H1 (cell line): ENCODE measurements around the gene LGR4. TPM values are rescaled to one million over a fixed set of nuclear protein-coding genes. Genes with fewer than 3 reads are reported as not detected.

Experiments
- CTCF ChIA-PET: fragments of 300-600 bp; sonication (Branson Sonifier 250); formaldehyde crosslinking; loops from one replicate; lab custom pipeline; 2021; ENCODE audit not compliant: partially characterized antibody; lab: Charles Lee
- POLR2A ChIA-PET: fragments of 300-600 bp; sonication (Branson Sonifier 250); formaldehyde crosslinking; loops from one replicate; lab custom pipeline; 2021; ENCODE audit warnings: inconsistent platforms; ENCODE audit not compliant: partially characterized antibody; lab: Charles Lee
- DNase-seq, 2 experiments: peaks; one replicate each; pipeline versions ENCODE4 v3.0.0 to v3.0.0-alpha.2; 2010 to 2022; ENCODE audit warnings: low spot score in 2 of 2, low read depth in 1 of 2, mixed read lengths in 1 of 2
- FAIRE-seq: peaks from 2 replicates; lab custom pipeline; 2011; peaks lifted over from hg19 to GRCh38; lab: Jason Lieb, UNC
- H2AFZ ChIP-seq: 2 replicates; pipeline ENCODE4 v1.8.1; 2012; ENCODE audit warnings: low read length, inconsistent platforms
- H2AK5ac ChIP-seq: 2 replicates; pipeline ENCODE4 v1.6.1; 2013; ENCODE audit warnings: low read depth, low read length
- H2BK120ac ChIP-seq: replicated peaks from 2 replicates; pipeline ENCODE3; 2013; ENCODE audit warnings: low read depth, low read length, inconsistent platforms
- H2BK12ac ChIP-seq: 2 replicates; pipeline ENCODE4 v1.6.1; 2013; ENCODE audit warnings: low read depth, low read length
- H2BK15ac ChIP-seq: 2 replicates; pipeline ENCODE4 v1.6.1; 2013; ENCODE audit warnings: low read length
- H2BK20ac ChIP-seq: 2 replicates; pipeline ENCODE4 v1.6.1; 2013; ENCODE audit warnings: low read length
- H2BK5ac ChIP-seq: 2 replicates; pipeline ENCODE4 v1.6.1; 2013; ENCODE audit warnings: low read depth, low read length
- H3K14ac ChIP-seq: 2 replicates; pipeline ENCODE4 v1.6.1; 2013; ENCODE audit warnings: inconsistent platforms; ENCODE audit not compliant: insufficient read length
- H3K18ac ChIP-seq: 2 replicates; pipeline ENCODE4 v1.6.1; 2013; ENCODE audit warnings: low read length; ENCODE audit errors: extremely low read depth
- H3K23ac ChIP-seq: 2 replicates; pipeline ENCODE4 v1.6.1; 2013; ENCODE audit warnings: inconsistent platforms; ENCODE audit not compliant: insufficient read length
- H3K23me2 ChIP-seq: 2 replicates; pipeline ENCODE4 v1.6.1; 2013; ENCODE audit warnings: low read depth, low read length
- H3K27ac ChIP-seq: 2 replicates; pipeline ENCODE4 v1.6.1; 2011; ENCODE audit warnings: low read depth, low read length, inconsistent platforms
- H3K27me3 ChIP-seq, 4 experiments: replicated peaks in 1 of 4; 1 replicate in 1 of 4; 2 replicates in 3 of 4; pipeline versions ENCODE4 v1.6.1 to v1.8.1; 2011 to 2013; ENCODE audit warnings: low read length in 3 of 4, mild to moderate bottlenecking in 3 of 4, inconsistent platforms in 2 of 4, mixed read lengths in 2 of 4, moderate library complexity in 1 of 4; ENCODE audit not compliant: control insufficient read depth in 3 of 4, insufficient read depth in 3 of 4; ENCODE audit errors: extremely low read depth in 1 of 4
- H3K36me3 ChIP-seq, 4 experiments: 2 replicates each; pipeline versions ENCODE4 v1.6.1 to v1.8.1; 2011 to 2013; ENCODE audit warnings: mild to moderate bottlenecking in 4 of 4, low read length in 3 of 4, moderate library complexity in 2 of 4, control low read depth in 1 of 4, inconsistent platforms in 1 of 4; ENCODE audit not compliant: insufficient read depth in 4 of 4, control insufficient read depth in 2 of 4
- H3K4ac ChIP-seq: replicated peaks from 2 replicates; pipeline ENCODE3; 2013; ENCODE audit warnings: low read length, low read depth, mixed read lengths, inconsistent platforms; ENCODE audit not compliant: insufficient read length
- H3K4me1 ChIP-seq, 4 experiments: replicated peaks in 1 of 4; 1 replicate in 1 of 4; 2 replicates in 3 of 4; pipeline versions ENCODE4 v1.6.1 to v1.8.1; 2011 to 2013; ENCODE audit warnings: low read length in 3 of 4, inconsistent platforms in 2 of 4, mixed read lengths in 1 of 4; ENCODE audit not compliant: insufficient read depth in 4 of 4, control insufficient read depth in 3 of 4
- H3K4me2 ChIP-seq, 2 experiments: 2 replicates each; pipeline versions ENCODE4 v1.6.1 to v1.8.1; 2011 to 2013; ENCODE audit warnings: low read depth in 2 of 2, low read length in 2 of 2, control low read depth in 1 of 2, inconsistent platforms in 1 of 2, mild to moderate bottlenecking in 1 of 2; ENCODE audit not compliant: insufficient read depth in 1 of 2
- H3K4me3 ChIP-seq, 4 experiments: fragments of 200-600, 300-600 bp in 1 of 4; sonication (generic), shearing (Covaris generic), sonication (Bioruptor Twin) in 1 of 4; 2 replicates each; pipeline versions ENCODE4 v1.5.1 to v1.8.1; 2011 to 2016; ENCODE audit warnings: low read length in 4 of 4, low read depth in 3 of 4, control low read depth in 2 of 4, inconsistent platforms in 2 of 4, mild to moderate bottlenecking in 2 of 4, mixed read lengths in 1 of 4, moderate library complexity in 1 of 4; ENCODE audit not compliant: insufficient read depth in 2 of 4; ENCODE audit errors: extremely low read depth in 1 of 4
- H3K56ac ChIP-seq: replicated peaks from 2 replicates; pipeline ENCODE3; 2013; ENCODE audit warnings: low read depth, mild to moderate bottlenecking, mixed read lengths, low read length, inconsistent platforms; ENCODE audit not compliant: insufficient read length
- H3K79me1 ChIP-seq: 2 replicates; pipeline ENCODE4 v1.6.1; 2013; ENCODE audit warnings: low read depth, low read length, control low read depth
- H3K79me2 ChIP-seq, 2 experiments: 2 replicates each; pipeline versions ENCODE4 v1.6.1 to v1.8.1; 2012 to 2013; ENCODE audit warnings: low read length in 2 of 2, mild to moderate bottlenecking in 2 of 2, inconsistent platforms in 1 of 2; ENCODE audit not compliant: insufficient read depth in 2 of 2, control insufficient read depth in 1 of 2
- H3K9ac ChIP-seq, 4 experiments: replicated peaks in 1 of 4; 1 replicate in 1 of 4; 2 replicates in 3 of 4; pipeline versions ENCODE4 v1.6.1 to v1.8.1; 2011 to 2013; ENCODE audit warnings: low read depth in 3 of 4, low read length in 3 of 4, control low read depth in 2 of 4, mild to moderate bottlenecking in 2 of 4, moderate library complexity in 2 of 4, inconsistent platforms in 1 of 4; ENCODE audit errors: extremely low read depth in 1 of 4
- H3K9me3 ChIP-seq, 2 experiments: 2 replicates each; pipeline versions ENCODE4 v1.6.1 to v1.8.1; 2012 to 2013; ENCODE audit warnings: mild to moderate bottlenecking in 2 of 2, moderate library complexity in 2 of 2, control low read depth in 1 of 2, inconsistent platforms in 1 of 2, low read depth in 1 of 2, low read length in 1 of 2, mixed read lengths in 1 of 2; ENCODE audit not compliant: insufficient read depth in 2 of 2
- H4K20me1 ChIP-seq, 2 experiments: replicated peaks in 1 of 2; 2 replicates each; pipeline versions ENCODE3 to v1.8.1; 2011 to 2013; ENCODE audit warnings: inconsistent platforms in 2 of 2, low read length in 2 of 2, mild to moderate bottlenecking in 1 of 2; ENCODE audit not compliant: insufficient read depth in 2 of 2, control insufficient read depth in 1 of 2
- H4K5ac ChIP-seq: 2 replicates; pipeline ENCODE4 v1.6.1; 2013; ENCODE audit warnings: low read length, low read depth, mixed read lengths, inconsistent platforms; ENCODE audit not compliant: insufficient read length
- H4K8ac ChIP-seq: 2 replicates; pipeline ENCODE4 v1.8.0; 2013; ENCODE audit warnings: mild to moderate bottlenecking, moderate library complexity, low read length, inconsistent platforms; ENCODE audit not compliant: insufficient read depth; ENCODE audit errors: extremely low read depth
- H4K91ac ChIP-seq: replicated peaks from 2 replicates; pipeline ENCODE3; 2013; ENCODE audit warnings: low read length, mixed read lengths, inconsistent platforms; ENCODE audit not compliant: insufficient read length
- CBX5 ChIP-seq: fragments of 300-800, 300-1000 bp; sonication (generic); IDR thresholded peaks from 2 replicates; pipeline ENCODE4 v1.7.1; 2016; ENCODE audit warnings: antibody characterized with exemption, low read length, low read depth
- CTBP2 ChIP-seq: IDR thresholded peaks from 2 replicates; pipeline ENCODE4 v1.7.0; 2011; ENCODE audit warnings: borderline replicate concordance, mild to moderate bottlenecking, moderate library complexity, mixed read lengths, low read length; ENCODE audit not compliant: insufficient read depth, insufficient read length
- EP300 ChIP-seq, 2 experiments: IDR thresholded peaks; 1 replicate in 1 of 2; 2 replicates in 1 of 2; pipeline ENCODE4 v1.6.1; 2011 to 2012; ENCODE audit warnings: low read depth in 2 of 2, low read length in 2 of 2, mild to moderate bottlenecking in 2 of 2, borderline replicate concordance in 1 of 2, inconsistent platforms in 1 of 2, moderate library complexity in 1 of 2
- HDAC6 ChIP-seq: IDR thresholded peaks from one replicate; pipeline ENCODE4 v1.7.1; 2012; ENCODE audit warnings: low read depth, mild to moderate bottlenecking, inconsistent platforms, low read length, moderate library complexity
- KDM1A ChIP-seq: fragments of 200-600, 300-600 bp; sonication (generic); IDR thresholded peaks from 2 replicates; pipeline ENCODE4 v1.7.1; 2016; ENCODE audit warnings: mild to moderate bottlenecking, low read length, borderline replicate concordance
- SP2 ChIP-seq: IDR thresholded peaks from 2 replicates; pipeline ENCODE4 v1.6.1; 2012; ENCODE audit warnings: mild to moderate bottlenecking, low read length, inconsistent platforms
- SP4 ChIP-seq: IDR thresholded peaks from 2 replicates; pipeline ENCODE4 v1.6.1; 2012; ENCODE audit warnings: low read length, inconsistent platforms
- WGBS, 2 experiments: shearing (Covaris generic) in 1 of 2; methylation state at CpG; one replicate each; pipeline versions ENCODE4 v1.1.6 to v1.1.7; 2013 to 2015; ENCODE audit warnings: low lambda C conversion rate in 2 of 2, mixed read lengths in 2 of 2, inconsistent platforms in 1 of 2, low coverage in 1 of 2, missing lambda C conversion rate in 1 of 2; ENCODE audit not compliant: insufficient replicate concordance in 2 of 2, insufficient coverage in 1 of 2, insufficient read length in 1 of 2; ENCODE audit errors: extremely low coverage in 1 of 2, missing lambda C conversion rate in 1 of 2; 5-methylcytosine and 5-hydroxymethylcytosine counted together
- polyA plus RNA-seq, 7 experiments: library from polyadenylated mRNA; depleted of rRNA in 3 of 7; stranded (reverse) in 5 of 7; unstranded in 2 of 7; fragments of >200 nt in 5 of 7; fragments of 200-250 nt in 2 of 7; gene quantifications; 1 replicate in 5 of 7; 2 replicates in 1 of 7; 4 replicates in 1 of 7; pipeline versions ENCODE4 v1.2.1 to v1.2.3, GENCODE V29; 2011 to 2013; ENCODE audit warnings: missing spikeins in 2 of 7, mixed read lengths in 2 of 7
- total RNA-seq: library from RNA; stranded (reverse); fragmentation: NEBNext Ultra II Directional; extraction: Animal tissue kit (Norgen Biotek cat#: 25700); gene quantifications from 2 replicates; pipeline ENCODE4 v1.2.1, GENCODE V29; 2021
- TF ChIP-seq, protein P1 (sequence below): IDR thresholded peaks from 2 replicates; pipeline ENCODE4 v1.6.1; 2012; ENCODE audit warnings: inconsistent platforms
- TF ChIP-seq, protein P2 (sequence below): IDR thresholded peaks from 2 replicates; pipeline ENCODE4 v1.6.1; 2011; ENCODE audit warnings: low read length, improper control_type of control experiment
- TF ChIP-seq, protein P3 (sequence below): IDR thresholded peaks from 2 replicates; pipeline ENCODE4 v1.6.1; 2012; ENCODE audit warnings: low read length, inconsistent platforms

Gene LGR4
- total and polyA plus RNA-seq, 2 of the 8 experiments (the other 6 are each of a cell fraction or from before 2014, with no cell fraction given), result 26.6 to 61.7 TPM

DNA sequence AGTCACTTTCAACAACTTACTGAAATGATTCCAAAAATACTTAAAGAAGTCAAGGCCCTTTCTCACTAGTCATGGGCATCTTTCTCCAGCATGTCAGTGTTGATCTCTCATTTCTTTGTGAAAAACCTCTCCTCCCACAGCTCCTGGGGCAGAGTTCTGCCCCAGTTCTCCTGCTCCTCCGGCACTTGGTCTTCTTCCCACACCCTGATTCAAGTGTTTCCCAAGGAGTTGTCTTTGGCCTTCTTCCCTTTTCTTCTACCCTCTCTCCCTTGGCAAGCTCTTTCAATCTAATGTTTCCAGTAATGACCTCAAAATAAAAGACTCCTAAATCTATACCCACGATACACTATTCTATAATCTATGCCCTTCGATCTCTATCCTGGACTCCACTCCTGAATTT lies 67.5 kb downstream of the LGR4 start:
- 0 out of 2 replicates have a peak, but pooled peaks cover 4% of the 10 kb centered on the region for H3K79me1 ChIP-seq
- no peak overlapping the region for H2AFZ ChIP-seq
- no peak overlapping the region for H4K91ac ChIP-seq
- H3K27ac ChIP-seq, result no peak overlapping the region
- no peak overlapping the region for H3K56ac ChIP-seq
- no peaks in the 10 kb centered on the region for H3K23me2 ChIP-seq
- peaks cover 0 to 29% (median 5%) of the 10 kb centered on the region in 4 experiments; a peak in 5 of 8 replicates for H3K36me3 ChIP-seq
- peaks cover 0 to 2% (median 0%) of the 10 kb centered on the region in 4 experiments; a peak in 2 of 7 replicates for H3K4me1 ChIP-seq
- no peak overlapping the region for H4K8ac ChIP-seq
- H2BK12ac ChIP-seq, result no peak overlapping the region
- no peak overlapping the region for H3K4ac ChIP-seq
- ChIA-PET CTCF (interaction anchor here (0.9 to 1.2 kb wide), 2 partner anchors 10 to 194 kb away, joined by 3 to 4 read pairs; no protein-coding TSS in a partner anchor), POLR2A (interaction anchor here (0.7 to 4.5 kb wide), 6 partner anchors 10 to 75 kb away, joined by 3 to 15 read pairs (median 4); no protein-coding TSS in a partner anchor)
- no peaks in the 10 kb centered on the region for H3K27me3 ChIP-seq
- WGBS, 2 experiments, result 97 to 100% methylated on average over 2 to 3 of the region's 3 CpGs
- H3K23ac ChIP-seq, result no peak overlapping the region
- H3K14ac ChIP-seq, result no peak overlapping the region
- no peak overlapping the region for H3K4me2 ChIP-seq
- H2BK15ac ChIP-seq, result no peak overlapping the region
- no peak overlapping the region for H2BK5ac ChIP-seq
- peaks cover 2 to 7% of the 10 kb centered on the region in 2 experiments for H4K20me1 ChIP-seq
- H2BK120ac ChIP-seq, result no peak overlapping the region
- DNase-seq, result no peak
- H4K5ac ChIP-seq, result no peak overlapping the region
- no peak overlapping the region for H3K9ac ChIP-seq
- no peak overlapping the region for H2BK20ac ChIP-seq
- no peak overlapping the region for H3K18ac ChIP-seq
- no peak for FAIRE-seq
- no peaks in the 10 kb centered on the region for H3K9me3 ChIP-seq
- H3K4me3 ChIP-seq, result no peak overlapping the region
- no peak overlapping the region for H2AK5ac ChIP-seq
- peaks cover 0 to 49% of the 10 kb centered on the region in 2 experiments; a peak in 3 of 4 replicates for H3K79me2 ChIP-seq
- no peak for TF ChIP-seq SP2
- no peak for TF ChIP-seq EP300 (IDR thresholded peaks at IDR 0.05; ENCODE audit: borderline replicate concordance in 1 of 2, low read depth in 2 of 2, low read length in 2 of 2)
- TF ChIP-seq, protein P1, sequence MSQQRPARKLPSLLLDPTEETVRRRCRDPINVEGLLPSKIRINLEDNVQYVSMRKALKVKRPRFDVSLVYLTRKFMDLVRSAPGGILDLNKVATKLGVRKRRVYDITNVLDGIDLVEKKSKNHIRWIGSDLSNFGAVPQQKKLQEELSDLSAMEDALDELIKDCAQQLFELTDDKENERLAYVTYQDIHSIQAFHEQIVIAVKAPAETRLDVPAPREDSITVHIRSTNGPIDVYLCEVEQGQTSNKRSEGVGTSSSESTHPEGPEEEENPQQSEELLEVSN, result no peak
- TF ChIP-seq CBX5, result no peak
- TF ChIP-seq, protein P2, sequence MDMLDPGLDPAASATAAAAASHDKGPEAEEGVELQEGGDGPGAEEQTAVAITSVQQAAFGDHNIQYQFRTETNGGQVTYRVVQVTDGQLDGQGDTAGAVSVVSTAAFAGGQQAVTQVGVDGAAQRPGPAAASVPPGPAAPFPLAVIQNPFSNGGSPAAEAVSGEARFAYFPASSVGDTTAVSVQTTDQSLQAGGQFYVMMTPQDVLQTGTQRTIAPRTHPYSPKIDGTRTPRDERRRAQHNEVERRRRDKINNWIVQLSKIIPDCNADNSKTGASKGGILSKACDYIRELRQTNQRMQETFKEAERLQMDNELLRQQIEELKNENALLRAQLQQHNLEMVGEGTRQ, result no peak
- no peak for TF ChIP-seq KDM1A
- TF ChIP-seq CTBP2, result no peak
- no peak for TF ChIP-seq HDAC6
- TF ChIP-seq, protein P3, sequence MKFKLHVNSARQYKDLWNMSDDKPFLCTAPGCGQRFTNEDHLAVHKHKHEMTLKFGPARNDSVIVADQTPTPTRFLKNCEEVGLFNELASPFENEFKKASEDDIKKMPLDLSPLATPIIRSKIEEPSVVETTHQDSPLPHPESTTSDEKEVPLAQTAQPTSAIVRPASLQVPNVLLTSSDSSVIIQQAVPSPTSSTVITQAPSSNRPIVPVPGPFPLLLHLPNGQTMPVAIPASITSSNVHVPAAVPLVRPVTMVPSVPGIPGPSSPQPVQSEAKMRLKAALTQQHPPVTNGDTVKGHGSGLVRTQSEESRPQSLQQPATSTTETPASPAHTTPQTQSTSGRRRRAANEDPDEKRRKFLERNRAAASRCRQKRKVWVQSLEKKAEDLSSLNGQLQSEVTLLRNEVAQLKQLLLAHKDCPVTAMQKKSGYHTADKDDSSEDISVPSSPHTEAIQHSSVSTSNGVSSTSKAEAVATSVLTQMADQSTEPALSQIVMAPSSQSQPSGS, result no peak
- no peak for TF ChIP-seq SP4
